Measurements from ENCODE around the gene SFXN3.

SFXN3 gene

GRCh38 chr10:101010329-101010728, 20.7 kb upstream of the SFXN3 start:
- TF ChIP-seq FOXM1 (IDR thresholded peaks at IDR 0.05; ENCODE audit: borderline replicate concordance, low read depth) (no peak), USF1 (IDR thresholded peaks at IDR 0.05) (no peak), MAX (IDR thresholded peaks at IDR 0.05) (no peak), ZBTB7A (IDR thresholded peaks at IDR 0.05; ENCODE audit: low read depth) (no peak), TAF1 (IDR thresholded peaks at IDR 0.05; ENCODE audit: low read depth) (no peak), CEBPB (IDR thresholded peaks at IDR 0.05) (no peak), EGR1 (IDR thresholded peaks at IDR 0.05) (no peak)

GRCh38 chr10:101011517-101012423, 19.3 kb upstream of the SFXN3 start:
- TF ChIP-seq FOXM1 (IDR thresholded peaks at IDR 0.05; ENCODE audit: borderline replicate concordance, low read depth) (no peak), NFIC (IDR thresholded peaks at IDR 0.05) (no peak), REST (IDR thresholded peaks at IDR 0.05; ENCODE audit: low read depth) (no peak), ZBTB7A (IDR thresholded peaks at IDR 0.05; ENCODE audit: low read depth) (no peak), TEAD4 (IDR thresholded peaks at IDR 0.05) (no peak), EP300 (IDR thresholded peaks at IDR 0.05; ENCODE audit: borderline replicate concordance) (no peak), MAX (IDR thresholded peaks at IDR 0.05) (no peak)

GRCh38 chr10:101012525-101013364, 18.3 kb upstream of the SFXN3 start:
- TF ChIP-seq RAD21 (IDR thresholded peaks at IDR 0.05; ENCODE audit: low read depth) (peak; percentile 63; the same call in 1 of the 2 replicates), EGR1 (IDR thresholded peaks at IDR 0.05) (no peak), YY1 (IDR thresholded peaks at IDR 0.05; ENCODE audit: low read depth) (0 out of 2 replicates have a peak, but pooled peaks have one; percentile 21)

- TF ChIP-seq REST (IDR thresholded peaks at IDR 0.05; ENCODE audit: low read depth) (no peak), EP300 (IDR thresholded peaks at IDR 0.05; ENCODE audit: borderline replicate concordance) (no peak), TEAD4 (IDR thresholded peaks at IDR 0.05) (no peak), CREB1 (IDR thresholded peaks at IDR 0.05; ENCODE audit: low read depth) (no peak), TCF12 (IDR thresholded peaks at IDR 0.05; ENCODE audit: low read depth) (no peak), YY1 (IDR thresholded peaks at IDR 0.05; ENCODE audit: low read depth) (no peak), ZBTB7A (IDR thresholded peaks at IDR 0.05; ENCODE audit: low read depth) (no peak), EGR1 (IDR thresholded peaks at IDR 0.05) (no peak), FOXM1 (IDR thresholded peaks at IDR 0.05; ENCODE audit: borderline replicate concordance, low read depth) (no peak), TAF1 (IDR thresholded peaks at IDR 0.05; ENCODE audit: low read depth) (no peak), RAD21 (IDR thresholded peaks at IDR 0.05; ENCODE audit: low read depth) (no peak), NFIC (IDR thresholded peaks at IDR 0.05) (no peak), MAX (IDR thresholded peaks at IDR 0.05) (no peak)
These were observed 17.6 kb upstream of the SFXN3 start for GRCh38 chr10:101013365-101013825.

- TF ChIP-seq REST (IDR thresholded peaks at IDR 0.05; ENCODE audit: low read depth) = no peak
- TF ChIP-seq TEAD4 (IDR thresholded peaks at IDR 0.05) = no peak
- no peak for TF ChIP-seq CREB1 (IDR thresholded peaks at IDR 0.05; ENCODE audit: low read depth)
- TF ChIP-seq ZBTB7A (IDR thresholded peaks at IDR 0.05; ENCODE audit: low read depth) = no peak
- no peak for TF ChIP-seq EP300 (IDR thresholded peaks at IDR 0.05; ENCODE audit: borderline replicate concordance)
- no peak for TF ChIP-seq CEBPB (IDR thresholded peaks at IDR 0.05)
- no peak for TF ChIP-seq FOXM1 (IDR thresholded peaks at IDR 0.05; ENCODE audit: borderline replicate concordance, low read depth)
- TF ChIP-seq EGR1 (IDR thresholded peaks at IDR 0.05) = no peak
- TF ChIP-seq NFIC (IDR thresholded peaks at IDR 0.05) = no peak
- no peak for TF ChIP-seq YY1 (IDR thresholded peaks at IDR 0.05; ENCODE audit: low read depth)
- peak; percentile 94 for TF ChIP-seq RAD21 (IDR thresholded peaks at IDR 0.05; ENCODE audit: low read depth)
- TF ChIP-seq MAX (IDR thresholded peaks at IDR 0.05) = 0 out of 2 replicates have a peak, but pooled peaks have one; percentile 13
- TF ChIP-seq USF1 (IDR thresholded peaks at IDR 0.05) = no peak
- no peak for TF ChIP-seq TCF12 (IDR thresholded peaks at IDR 0.05; ENCODE audit: low read depth)
- TF ChIP-seq TAF1 (IDR thresholded peaks at IDR 0.05; ENCODE audit: low read depth) = no peak
These were observed 16.7 kb upstream of the SFXN3 start for GRCh38 chr10:101014230-101014884.
